GM12865 (cell line): ENCODE data around the gene BOD1L2.

Source experiments
- DNase-seq: peaks from one replicate; pipeline ENCODE4 v3.0.0; 2010; ENCODE audit warnings: low read depth
- H3K4me3 ChIP-seq: 2 replicates; pipeline ENCODE4 v1.5.1; 2011; ENCODE audit warnings: mild to moderate bottlenecking, low read depth, low read length, control low read depth
- CTCF ChIP-seq: IDR thresholded peaks from 2 replicates; pipeline ENCODE4 v1.5.1; 2011; ENCODE audit warnings: low read length, control low read depth, low read depth, inconsistent platforms; ENCODE audit not compliant: insufficient read depth; ENCODE audit errors: missing control alignments

Gene BOD1L2

GRCh38 chr18:57171026-57171425, 24.1 kb downstream of the BOD1L2 start:
- TF ChIP-seq CTCF, result no peak
- no peak for DNase-seq

GRCh38 chr18:57175532-57175931, 28.6 kb downstream of the BOD1L2 start:
- no peak overlapping the region for H3K4me3 ChIP-seq
- no peak for TF ChIP-seq CTCF
- DNase-seq, result no peak

More at GRCh38 chr18:57171026-57171425, 24.1 kb downstream of the BOD1L2 start:
- H3K4me3 ChIP-seq, result no peak overlapping the region

- H3K4me3 ChIP-seq, result no peak overlapping the region
- no peak for TF ChIP-seq CTCF
- no peak for DNase-seq
These were observed 38.5 kb downstream of the BOD1L2 start for GRCh38 chr18:57185434-57185833.

GRCh38 chr18:57188851-57189557, 42.1 kb downstream of the BOD1L2 start:
- no peak for DNase-seq
- no peak for TF ChIP-seq CTCF
- no peak overlapping the region for H3K4me3 ChIP-seq

GRCh38 chr18:57190026-57190425, 43.1 kb downstream of the BOD1L2 start:
- no peak for DNase-seq
- no peak overlapping the region for H3K4me3 ChIP-seq
- no peak for TF ChIP-seq CTCF

- TF ChIP-seq CTCF, result no peak
- no peak overlapping the region for H3K4me3 ChIP-seq
- no peak for DNase-seq
These were observed 47.2 kb downstream of the BOD1L2 start for GRCh38 chr18:57194070-57194469.

GRCh38 chr18:57194622-57195021, 47.7 kb downstream of the BOD1L2 start:
- H3K4me3 ChIP-seq, result no peak overlapping the region
- TF ChIP-seq CTCF, result no peak
- DNase-seq, result no peak
